Measurements from ENCODE around the gene PRAMEF27.
"Not testable (repeated sequence)": the region's sequence is repeated elsewhere in the genome, so short reads cannot be mapped to it uniquely, and the experiment has no call there.

Gene PRAMEF27

GRCh38 chr1:13056475-13056874 is at the start of gene PRAMEF27:
PRAMEF27 (minus strand) TSS chr1:13056575; CDS start chr1:13053659, 2,916 bp downstream.
- not testable (repeated sequence) for DNase-seq

- DNase-seq, result not testable (repeated sequence)
Observed at GRCh38 chr1:13070474-13070873, 14.1 kb upstream of the PRAMEF27 start, which contains the start of gene PRAMEF25. PRAMEF25 (plus strand) TSS chr1:13070774; CDS start chr1:13073694, 2,920 bp downstream.

DNA sequence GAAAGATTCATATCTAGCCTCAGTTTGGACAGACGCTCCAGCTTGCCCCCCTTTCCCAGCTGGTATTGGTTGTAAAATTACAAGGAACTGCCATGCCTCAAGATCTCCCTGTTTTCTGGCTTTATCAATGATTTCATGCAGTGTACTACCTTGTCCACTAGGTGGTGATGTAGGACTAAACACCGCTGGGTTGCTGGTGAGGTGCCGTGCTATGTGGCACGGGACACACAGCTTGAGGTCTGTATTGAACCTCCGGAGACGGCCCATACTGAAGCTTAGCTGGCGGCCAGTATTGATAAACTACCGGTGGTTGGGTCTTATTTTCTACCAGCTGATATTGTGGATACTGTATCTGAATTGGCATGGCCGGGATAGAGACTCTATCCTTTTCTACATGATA is 36.5 kb downstream of the PRAMEF27 start:
- DNase-seq, result not testable (repeated sequence)

GRCh38 chr1:13011932-13012331 is 44.4 kb downstream of the PRAMEF27 start:
- not testable (repeated sequence) for DNase-seq

DNA sequence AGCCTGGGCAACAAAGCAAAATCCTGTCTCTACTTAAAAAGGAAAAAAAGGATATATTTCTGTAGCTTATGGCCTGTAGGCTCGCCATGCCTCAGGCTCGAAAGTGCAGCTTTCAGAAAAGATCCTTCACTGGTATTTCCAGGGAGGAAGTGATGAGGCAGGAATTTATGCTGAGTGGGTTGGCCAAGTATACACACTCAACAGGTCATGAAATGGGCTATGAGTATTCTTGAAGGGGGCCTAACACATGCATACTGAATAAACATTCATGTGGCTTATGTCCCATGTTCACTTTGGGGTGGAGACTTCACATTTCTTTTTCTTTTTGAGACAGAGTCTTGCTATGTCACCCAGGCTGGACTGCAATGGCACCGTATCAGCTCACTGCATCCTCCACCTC is 47.0 kb downstream of the PRAMEF27 start:
- not testable (repeated sequence) for DNase-seq

DNA sequence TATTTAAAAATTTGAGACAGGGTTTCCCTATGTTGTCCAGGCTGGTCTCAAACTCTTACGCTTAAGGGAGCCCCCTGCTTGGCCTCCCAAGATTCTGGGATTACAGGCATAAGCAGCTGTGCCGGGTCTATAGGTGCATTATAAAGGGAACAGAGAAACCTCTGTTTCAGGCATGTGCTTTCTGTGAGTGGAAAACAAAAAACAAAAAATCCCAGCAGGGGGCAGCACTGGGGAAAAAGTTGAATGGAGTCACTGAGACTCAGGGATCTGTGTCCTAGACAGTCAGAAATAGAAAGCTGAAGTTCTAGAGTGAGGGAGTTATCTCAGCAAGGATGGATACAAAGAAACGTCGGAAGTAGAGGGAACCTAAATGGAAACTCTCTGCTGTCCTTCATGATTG is 50.6 kb downstream of the PRAMEF27 start:
- not testable (repeated sequence) for DNase-seq
